Left lung (tissue), 10 donors: ENCODE measurements around the gene ZNF639. TPM values are rescaled to one million over a fixed set of nuclear protein-coding genes. Genes with fewer than 3 reads are reported as not detected.
A peak's percentile ranks its signal among the peaks of the same experiment; 100 is the strongest.
"Not testable (repeated sequence)": the region's sequence is repeated elsewhere in the genome, so short reads cannot be mapped to it uniquely, and the experiment has no call there.

Experiments used
- ATAC-seq: fragments of 200-7000 bp; cut with Tn5 transposase; one replicate; pipeline ENCODE4 v1.9.1; 2020; ENCODE audit warnings: moderate library complexity
- DNase-seq, 4 donors: peaks; one replicate each; pipeline ENCODE4 v3.0.0-alpha.2; 2013 to 2020
- H3K27ac ChIP-seq, 2 donors: fragments of 200-600 bp; sonication (generic) in 1 of 2; one replicate each; pipeline versions ENCODE4 v1.5.0 to v1.8.0; 2020 to 2021
- H3K27me3 ChIP-seq, 2 donors: fragments of 200-600 bp; sonication (generic) in 1 of 2; one replicate each; pipeline versions ENCODE4 v1.5.0 to v1.8.0; 2020 to 2021
- H3K36me3 ChIP-seq, 2 donors: fragments of 200-600 bp; sonication (generic) in 1 of 2; one replicate each; pipeline versions ENCODE4 v1.5.0 to v1.8.0; 2020 to 2021
- H3K4me1 ChIP-seq, 2 donors: fragments of 200-600 bp; one replicate each; pipeline ENCODE4 v1.8.0; 2021
- H3K4me3 ChIP-seq, 2 donors: fragments of 200-600 bp; sonication (generic) in 1 of 2; one replicate each; pipeline versions ENCODE4 v1.5.0 to v1.8.0; 2020 to 2021; ENCODE audit warnings: mild to moderate bottlenecking in 1 of 2
- H3K9me3 ChIP-seq, 2 donors: fragments of 200-600 bp; sonication (generic) in 1 of 2; one replicate each; pipeline versions ENCODE4 v1.5.0 to v1.8.0; 2020 to 2021
- CTCF ChIP-seq, 2 donors: fragments of 200-600 bp; sonication (generic) in 1 of 2; IDR thresholded peaks; one replicate each; pipeline versions ENCODE4 v1.5.0 to v1.8.0; 2021; ENCODE audit warnings: antibody characterized with exemption in 2 of 2
- intact Hi-C, 2 donors: fragments of 100-400 bp; cut with DNase I; formaldehyde crosslinking; loops; one replicate each; pipeline versions ENCODE4 v1.11.2 to v1.14.2; 2022
- polyA plus RNA-seq, 6 donors: library from polyadenylated mRNA; unstranded; fragments of 120-200 nt; gene quantifications; one replicate each; pipeline ENCODE4 v1.2.1, GENCODE V29; 2013; ENCODE audit not compliant: insufficient read length in 6 of 6
- total RNA-seq, 2 donors: library from RNA; stranded (reverse); fragmentation: NEBNext Ultra II Directional; extraction: Animal tissue kit (Norgen Biotek cat#: 25700); gene quantifications; one replicate each; pipeline ENCODE4 v1.2.1, GENCODE V29; 2021
- donor health status: DM: no; HTN: yes; CAD: no.
- donor health status: DM: no; HTN: no; CAD: no.

The ZNF639 gene
- total and polyA plus RNA-seq, 8 donors: 24.6 to 63.0 (median 55.4) TPM

GRCh38 chr3:179299999-179300613 is 22.7 kb upstream of the ZNF639 start:
- no peak for ATAC-seq
- peaks cover 0 to 5% of the 10 kb centered on the region in 2 donors for H3K9me3 ChIP-seq
- no peaks in the 10 kb centered on the region for H3K4me1 ChIP-seq
- H3K36me3 ChIP-seq: no peaks in the 10 kb centered on the region
- no peaks in the 10 kb centered on the region for H3K27me3 ChIP-seq
- DNase-seq: no peak
- no peak overlapping the region for H3K4me3 ChIP-seq
- no peak overlapping the region for H3K27ac ChIP-seq
- intact Hi-C loops: no loop called here
- no peak for TF ChIP-seq CTCF (IDR thresholded peaks at IDR 0.05)

GRCh38 chr3:179301645-179302044 is 21.2 kb upstream of the ZNF639 start:
- Histone ChIP-seq H3K4me1 (no peaks in the 10 kb centered on the region), H3K36me3 (no peaks in the 10 kb centered on the region), H3K4me3 (no peak overlapping the region), H3K27ac (no peak overlapping the region), H3K27me3 (no peaks in the 10 kb centered on the region), H3K9me3 (peaks cover 0 to 5% of the 10 kb centered on the region in 2 donors)
- ATAC-seq: no peak
- DNase-seq: no peak
- TF ChIP-seq CTCF (IDR thresholded peaks at IDR 0.05): no peak
- intact Hi-C loops: no loop called here

- H3K9me3 ChIP-seq: peaks cover 0 to 5% of the 10 kb centered on the region in 2 donors
- no peaks in the 10 kb centered on the region for H3K36me3 ChIP-seq
- H3K27me3 ChIP-seq: no peaks in the 10 kb centered on the region
- no peak for TF ChIP-seq CTCF (IDR thresholded peaks at IDR 0.05)
- no peak overlapping the region for H3K4me3 ChIP-seq
- peak in 1 of 4 donors; percentile 7 for DNase-seq
- no peaks in the 10 kb centered on the region for H3K4me1 ChIP-seq
- intact Hi-C loops: no loop called here
- ATAC-seq: peak; percentile 26
- H3K27ac ChIP-seq: no peak overlapping the region
Observed at GRCh38 chr3:179302111-179302510, 20.7 kb upstream of the ZNF639 start.

- H3K27ac ChIP-seq: no peak overlapping the region
- no peak for ATAC-seq
- H3K27me3 ChIP-seq: no peaks in the 10 kb centered on the region
- no peaks in the 10 kb centered on the region for H3K9me3 ChIP-seq
- TF ChIP-seq CTCF (IDR thresholded peaks at IDR 0.05): no peak
- no peaks in the 10 kb centered on the region for H3K36me3 ChIP-seq
- DNase-seq: no peak
- no peak overlapping the region for H3K4me3 ChIP-seq
- H3K4me1 ChIP-seq: no peaks in the 10 kb centered on the region
- intact Hi-C loops: no loop called here
Observed at GRCh38 chr3:179304605-179305004, 18.2 kb upstream of the ZNF639 start.

- DNase-seq, H3K27me3 ChIP-seq, ATAC-seq, H3K36me3 ChIP-seq, intact Hi-C loops, H3K4me3 ChIP-seq, H3K4me1 ChIP-seq, H3K27ac ChIP-seq, H3K9me3 ChIP-seq: not testable (repeated sequence)
Observed at GRCh38 chr3:179307362-179307761, 15.5 kb upstream of the ZNF639 start.

- ATAC-seq: peak; percentile 15
- Histone ChIP-seq H3K4me3 (no peak overlapping the region), H3K27ac (no peak overlapping the region), H3K27me3 (no peaks in the 10 kb centered on the region), H3K4me1 (no peaks in the 10 kb centered on the region), H3K36me3 (no peaks in the 10 kb centered on the region), H3K9me3 (no peaks in the 10 kb centered on the region)
- DNase-seq: no peak
- intact Hi-C loops: no loop called here
- TF ChIP-seq CTCF (IDR thresholded peaks at IDR 0.05): no peak
Observed at GRCh38 chr3:179308001-179308400, 14.8 kb upstream of the ZNF639 start.
